Fibroblast of the conjunctiva (primary cell): ENCODE results near the gene SRRM2.

ENCODE experiments used
- DNase-seq: peaks from one replicate; pipeline ENCODE4 v3.0.0-alpha.2; 2010; ENCODE audit warnings: low read depth

Gene SRRM2

GRCh38 chr16:2762711-2763110 lies 10.3 kb downstream of the SRRM2 start:
- no peak for DNase-seq

- DNase-seq = no peak
Measured at GRCh38 chr16:2763173-2763572, 10.7 kb downstream of the SRRM2 start.

GRCh38 chr16:2764718-2765117 lies 12.3 kb downstream of the SRRM2 start:
- DNase-seq = no peak

- DNase-seq = no peak
Measured at GRCh38 chr16:2765462-2766404, 13.3 kb downstream of the SRRM2 start.

GRCh38 chr16:2766430-2767139 lies 14.1 kb downstream of the SRRM2 start:
- no peak for DNase-seq

GRCh38 chr16:2767140-2767731 lies 14.8 kb downstream of the SRRM2 start:
- DNase-seq = no peak

GRCh38 chr16:2767891-2768290 lies 15.5 kb downstream of the SRRM2 start:
- no peak for DNase-seq

GRCh38 chr16:2768403-2769089 lies 16.1 kb downstream of the SRRM2 start:
- DNase-seq = no peak

- no peak for DNase-seq
Measured at GRCh38 chr16:2769100-2769529, 16.7 kb downstream of the SRRM2 start.

GRCh38 chr16:2769675-2770056 lies 17.2 kb downstream of the SRRM2 start:
- DNase-seq = peak; percentile 47

- no peak for DNase-seq
Measured at GRCh38 chr16:2770057-2770951, 17.9 kb downstream of the SRRM2 start.

GRCh38 chr16:2771496-2772402 lies 19.3 kb downstream of the SRRM2 start:
- no peak for DNase-seq

GRCh38 chr16:2773188-2773968 lies 20.9 kb downstream of the SRRM2 start:
- no peak for DNase-seq

GRCh38 chr16:2774161-2774891 lies 21.9 kb downstream of the SRRM2 start:
- DNase-seq = no peak

- DNase-seq = no peak
Measured at GRCh38 chr16:2775131-2775716, 22.8 kb downstream of the SRRM2 start.

GRCh38 chr16:2775765-2776499 lies 23.5 kb downstream of the SRRM2 start:
- no peak for DNase-seq

GRCh38 chr16:2776500-2777139 lies 24.2 kb downstream of the SRRM2 start:
- no peak for DNase-seq
